H1 (cell line): ENCODE measurements around the gene TEAD1. TPM values are rescaled to one million over a fixed set of nuclear protein-coding genes. Genes with fewer than 3 reads are reported as not detected.

Experiments
- CTCF ChIA-PET: fragments of 300-600 bp; sonication (Branson Sonifier 250); formaldehyde crosslinking; loops from one replicate; lab custom pipeline; 2021; ENCODE audit not compliant: partially characterized antibody; lab: Charles Lee
- POLR2A ChIA-PET: fragments of 300-600 bp; sonication (Branson Sonifier 250); formaldehyde crosslinking; loops from one replicate; lab custom pipeline; 2021; ENCODE audit warnings: inconsistent platforms; ENCODE audit not compliant: partially characterized antibody; lab: Charles Lee
- DNase-seq, 2 experiments: peaks; one replicate each; pipeline versions ENCODE4 v3.0.0 to v3.0.0-alpha.2; 2010 to 2022; ENCODE audit warnings: low spot score in 2 of 2, low read depth in 1 of 2, mixed read lengths in 1 of 2
- FAIRE-seq: peaks from 2 replicates; lab custom pipeline; 2011; peaks lifted over from hg19 to GRCh38; lab: Jason Lieb, UNC
- H2AFZ ChIP-seq: 2 replicates; pipeline ENCODE4 v1.8.1; 2012; ENCODE audit warnings: low read length, inconsistent platforms
- H2AK5ac ChIP-seq: 2 replicates; pipeline ENCODE4 v1.6.1; 2013; ENCODE audit warnings: low read depth, low read length
- H2BK120ac ChIP-seq: replicated peaks from 2 replicates; pipeline ENCODE3; 2013; ENCODE audit warnings: low read depth, low read length, inconsistent platforms
- H2BK12ac ChIP-seq: 2 replicates; pipeline ENCODE4 v1.6.1; 2013; ENCODE audit warnings: low read depth, low read length
- H2BK15ac ChIP-seq: 2 replicates; pipeline ENCODE4 v1.6.1; 2013; ENCODE audit warnings: low read length
- H2BK20ac ChIP-seq: 2 replicates; pipeline ENCODE4 v1.6.1; 2013; ENCODE audit warnings: low read length
- H2BK5ac ChIP-seq: 2 replicates; pipeline ENCODE4 v1.6.1; 2013; ENCODE audit warnings: low read depth, low read length
- H3K14ac ChIP-seq: 2 replicates; pipeline ENCODE4 v1.6.1; 2013; ENCODE audit warnings: inconsistent platforms; ENCODE audit not compliant: insufficient read length
- H3K18ac ChIP-seq: 2 replicates; pipeline ENCODE4 v1.6.1; 2013; ENCODE audit warnings: low read length; ENCODE audit errors: extremely low read depth
- H3K23ac ChIP-seq: 2 replicates; pipeline ENCODE4 v1.6.1; 2013; ENCODE audit warnings: inconsistent platforms; ENCODE audit not compliant: insufficient read length
- H3K23me2 ChIP-seq: 2 replicates; pipeline ENCODE4 v1.6.1; 2013; ENCODE audit warnings: low read depth, low read length
- H3K27ac ChIP-seq: 2 replicates; pipeline ENCODE4 v1.6.1; 2011; ENCODE audit warnings: low read depth, low read length, inconsistent platforms
- H3K27me3 ChIP-seq, 4 experiments: replicated peaks in 1 of 4; 1 replicate in 1 of 4; 2 replicates in 3 of 4; pipeline versions ENCODE4 v1.6.1 to v1.8.1; 2011 to 2013; ENCODE audit warnings: low read length in 3 of 4, mild to moderate bottlenecking in 3 of 4, inconsistent platforms in 2 of 4, mixed read lengths in 2 of 4, moderate library complexity in 1 of 4; ENCODE audit not compliant: control insufficient read depth in 3 of 4, insufficient read depth in 3 of 4; ENCODE audit errors: extremely low read depth in 1 of 4
- H3K36me3 ChIP-seq, 4 experiments: 2 replicates each; pipeline versions ENCODE4 v1.6.1 to v1.8.1; 2011 to 2013; ENCODE audit warnings: mild to moderate bottlenecking in 4 of 4, low read length in 3 of 4, moderate library complexity in 2 of 4, control low read depth in 1 of 4, inconsistent platforms in 1 of 4; ENCODE audit not compliant: insufficient read depth in 4 of 4, control insufficient read depth in 2 of 4
- H3K4ac ChIP-seq: replicated peaks from 2 replicates; pipeline ENCODE3; 2013; ENCODE audit warnings: low read length, low read depth, mixed read lengths, inconsistent platforms; ENCODE audit not compliant: insufficient read length
- H3K4me1 ChIP-seq, 4 experiments: replicated peaks in 1 of 4; 1 replicate in 1 of 4; 2 replicates in 3 of 4; pipeline versions ENCODE4 v1.6.1 to v1.8.1; 2011 to 2013; ENCODE audit warnings: low read length in 3 of 4, inconsistent platforms in 2 of 4, mixed read lengths in 1 of 4; ENCODE audit not compliant: insufficient read depth in 4 of 4, control insufficient read depth in 3 of 4
- H3K4me2 ChIP-seq, 2 experiments: 2 replicates each; pipeline versions ENCODE4 v1.6.1 to v1.8.1; 2011 to 2013; ENCODE audit warnings: low read depth in 2 of 2, low read length in 2 of 2, control low read depth in 1 of 2, inconsistent platforms in 1 of 2, mild to moderate bottlenecking in 1 of 2; ENCODE audit not compliant: insufficient read depth in 1 of 2
- H3K4me3 ChIP-seq, 4 experiments: fragments of 200-600, 300-600 bp in 1 of 4; sonication (generic), shearing (Covaris generic), sonication (Bioruptor Twin) in 1 of 4; 2 replicates each; pipeline versions ENCODE4 v1.5.1 to v1.8.1; 2011 to 2016; ENCODE audit warnings: low read length in 4 of 4, low read depth in 3 of 4, control low read depth in 2 of 4, inconsistent platforms in 2 of 4, mild to moderate bottlenecking in 2 of 4, mixed read lengths in 1 of 4, moderate library complexity in 1 of 4; ENCODE audit not compliant: insufficient read depth in 2 of 4; ENCODE audit errors: extremely low read depth in 1 of 4
- H3K56ac ChIP-seq: replicated peaks from 2 replicates; pipeline ENCODE3; 2013; ENCODE audit warnings: low read depth, mild to moderate bottlenecking, mixed read lengths, low read length, inconsistent platforms; ENCODE audit not compliant: insufficient read length
- H3K79me1 ChIP-seq: 2 replicates; pipeline ENCODE4 v1.6.1; 2013; ENCODE audit warnings: low read depth, low read length, control low read depth
- H3K79me2 ChIP-seq, 2 experiments: 2 replicates each; pipeline versions ENCODE4 v1.6.1 to v1.8.1; 2012 to 2013; ENCODE audit warnings: low read length in 2 of 2, mild to moderate bottlenecking in 2 of 2, inconsistent platforms in 1 of 2; ENCODE audit not compliant: insufficient read depth in 2 of 2, control insufficient read depth in 1 of 2
- H3K9ac ChIP-seq, 4 experiments: replicated peaks in 1 of 4; 1 replicate in 1 of 4; 2 replicates in 3 of 4; pipeline versions ENCODE4 v1.6.1 to v1.8.1; 2011 to 2013; ENCODE audit warnings: low read depth in 3 of 4, low read length in 3 of 4, control low read depth in 2 of 4, mild to moderate bottlenecking in 2 of 4, moderate library complexity in 2 of 4, inconsistent platforms in 1 of 4; ENCODE audit errors: extremely low read depth in 1 of 4
- H3K9me3 ChIP-seq, 2 experiments: 2 replicates each; pipeline versions ENCODE4 v1.6.1 to v1.8.1; 2012 to 2013; ENCODE audit warnings: mild to moderate bottlenecking in 2 of 2, moderate library complexity in 2 of 2, control low read depth in 1 of 2, inconsistent platforms in 1 of 2, low read depth in 1 of 2, low read length in 1 of 2, mixed read lengths in 1 of 2; ENCODE audit not compliant: insufficient read depth in 2 of 2
- H4K20me1 ChIP-seq, 2 experiments: replicated peaks in 1 of 2; 2 replicates each; pipeline versions ENCODE3 to v1.8.1; 2011 to 2013; ENCODE audit warnings: inconsistent platforms in 2 of 2, low read length in 2 of 2, mild to moderate bottlenecking in 1 of 2; ENCODE audit not compliant: insufficient read depth in 2 of 2, control insufficient read depth in 1 of 2
- H4K5ac ChIP-seq: 2 replicates; pipeline ENCODE4 v1.6.1; 2013; ENCODE audit warnings: low read length, low read depth, mixed read lengths, inconsistent platforms; ENCODE audit not compliant: insufficient read length
- H4K8ac ChIP-seq: 2 replicates; pipeline ENCODE4 v1.8.0; 2013; ENCODE audit warnings: mild to moderate bottlenecking, moderate library complexity, low read length, inconsistent platforms; ENCODE audit not compliant: insufficient read depth; ENCODE audit errors: extremely low read depth
- H4K91ac ChIP-seq: replicated peaks from 2 replicates; pipeline ENCODE3; 2013; ENCODE audit warnings: low read length, mixed read lengths, inconsistent platforms; ENCODE audit not compliant: insufficient read length
- CBX5 ChIP-seq: fragments of 300-800, 300-1000 bp; sonication (generic); IDR thresholded peaks from 2 replicates; pipeline ENCODE4 v1.7.1; 2016; ENCODE audit warnings: antibody characterized with exemption, low read length, low read depth
- CHD1 ChIP-seq: IDR thresholded peaks from 2 replicates; pipeline ENCODE4 v1.6.1; 2012; ENCODE audit warnings: low read depth, low read length, improper control_type of control experiment
- POLR2AphosphoS5 ChIP-seq: IDR thresholded peaks from 2 replicates; pipeline ENCODE4 v1.6.1; 2011; ENCODE audit warnings: low read depth, low read length
- POU5F1 ChIP-seq: IDR thresholded peaks from 2 replicates; pipeline ENCODE4 v1.6.1; 2011; ENCODE audit warnings: low read depth, mild to moderate bottlenecking, low read length, moderate library complexity
- RAD21 ChIP-seq, 2 experiments: IDR thresholded peaks in 1 of 2; conservative IDR thresholded peaks in 1 of 2; 2 replicates each; pipeline ENCODE4 v1.6.1; 2011; ENCODE audit warnings: low read depth in 2 of 2, low read length in 2 of 2, improper control_type of control experiment in 1 of 2, inconsistent platforms in 1 of 2, mild to moderate bottlenecking in 1 of 2, moderate library complexity in 1 of 2
- RXRA ChIP-seq: IDR thresholded peaks from 2 replicates; pipeline ENCODE4 v1.6.1; 2011; ENCODE audit warnings: low read depth, mild to moderate bottlenecking, low read length, moderate library complexity; ENCODE audit not compliant: insufficient read depth
- SIRT6 ChIP-seq: IDR thresholded peaks from one replicate; pipeline ENCODE4 v1.7.1; 2012; ENCODE audit warnings: low read length, inconsistent platforms
- SUZ12 ChIP-seq: fragments of 200-600 bp; sonication (generic); IDR thresholded peaks from 2 replicates; pipeline ENCODE4 v1.6.1; 2012; ENCODE audit warnings: mild to moderate bottlenecking, inconsistent platforms, low read length, moderate library complexity, mixed read lengths
- USF2 ChIP-seq: IDR thresholded peaks from 2 replicates; pipeline ENCODE4 v1.6.1; 2011; ENCODE audit warnings: low read length, improper control_type of control experiment
- WGBS, 2 experiments: shearing (Covaris generic) in 1 of 2; methylation state at CpG; one replicate each; pipeline versions ENCODE4 v1.1.6 to v1.1.7; 2013 to 2015; ENCODE audit warnings: low lambda C conversion rate in 2 of 2, mixed read lengths in 2 of 2, inconsistent platforms in 1 of 2, low coverage in 1 of 2, missing lambda C conversion rate in 1 of 2; ENCODE audit not compliant: insufficient replicate concordance in 2 of 2, insufficient coverage in 1 of 2, insufficient read length in 1 of 2; ENCODE audit errors: extremely low coverage in 1 of 2, missing lambda C conversion rate in 1 of 2; 5-methylcytosine and 5-hydroxymethylcytosine counted together
- polyA plus RNA-seq, 7 experiments: library from polyadenylated mRNA; depleted of rRNA in 3 of 7; stranded (reverse) in 5 of 7; unstranded in 2 of 7; fragments of >200 nt in 5 of 7; fragments of 200-250 nt in 2 of 7; gene quantifications; 1 replicate in 5 of 7; 2 replicates in 1 of 7; 4 replicates in 1 of 7; pipeline versions ENCODE4 v1.2.1 to v1.2.3, GENCODE V29; 2011 to 2013; ENCODE audit warnings: missing spikeins in 2 of 7, mixed read lengths in 2 of 7
- total RNA-seq: library from RNA; stranded (reverse); fragmentation: NEBNext Ultra II Directional; extraction: Animal tissue kit (Norgen Biotek cat#: 25700); gene quantifications from 2 replicates; pipeline ENCODE4 v1.2.1, GENCODE V29; 2021
- TF ChIP-seq, protein P1 (sequence below), 3 experiments: IDR thresholded peaks; 1 replicate in 2 of 3; 2 replicates in 1 of 3; pipeline versions ENCODE4 v1.5.1 to v1.6.1; 2011; ENCODE audit warnings: low read length in 3 of 3, mild to moderate bottlenecking in 3 of 3, inconsistent platforms in 2 of 3, low read depth in 1 of 3, moderate library complexity in 1 of 3; ENCODE audit not compliant: insufficient read depth in 1 of 3; ENCODE audit errors: control extremely low read depth in 1 of 3

The TEAD1 gene
- total and polyA plus RNA-seq, 2 of the 8 experiments (the other 6 are each of a cell fraction or from before 2014, with no cell fraction given), result 15.6 to 67.4 TPM

DNA sequence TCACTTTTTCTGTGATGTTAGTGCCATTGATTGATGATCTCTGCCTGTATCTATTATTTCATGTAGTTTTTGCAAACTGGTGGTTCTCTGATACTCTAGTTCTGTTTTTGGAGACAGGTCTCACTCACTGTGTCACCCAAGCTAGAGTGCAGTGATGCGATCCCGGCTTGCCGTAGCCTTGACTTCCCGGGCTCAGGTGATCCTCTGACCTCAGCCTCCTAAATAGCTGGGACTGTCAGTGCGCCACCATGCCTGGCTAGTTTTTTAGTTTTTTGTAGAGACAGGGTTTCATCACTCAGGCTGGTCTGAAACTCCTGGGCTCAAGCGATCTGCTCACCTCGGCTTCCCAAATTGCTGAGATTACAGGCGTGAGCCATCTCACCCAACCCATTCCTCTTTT is 16.4 kb downstream of the TEAD1 start:
- no peak overlapping the region for H2BK20ac ChIP-seq
- no peaks in the 10 kb centered on the region for H3K9me3 ChIP-seq
- no peak overlapping the region for H2BK120ac ChIP-seq
- peaks cover 6 to 98% of the 10 kb centered on the region in 2 experiments for H3K79me2 ChIP-seq
- peak overlapping the region; percentile 20; the same call in 1 of the 2 replicates for H4K8ac ChIP-seq
- no peak overlapping the region for H2BK12ac ChIP-seq
- no peak overlapping the region for H2AFZ ChIP-seq
- H3K23ac ChIP-seq, result no peak overlapping the region
- FAIRE-seq, result no peak
- H3K56ac ChIP-seq, result no peak overlapping the region
- 89% methylated on average over 8 of the region's 8 CpGs; no CpG with 5 or more reads in 1 of the 2 experiments for WGBS, 2 experiments
- H3K4ac ChIP-seq, result no peak overlapping the region
- H3K36me3 ChIP-seq, result no peaks in the 10 kb centered on the region
- no peak overlapping the region for H4K91ac ChIP-seq
- ChIA-PET POLR2A (interaction anchor here (2.3 kb wide), 1 partner anchor 10 kb away, joined by 12 read pairs; no protein-coding TSS in a partner anchor), CTCF (interaction anchor here (0.9 to 3.4 kb wide), 3 partner anchors 10 to 116 kb away, joined by 3 to 15 read pairs (median 6); no protein-coding TSS in a partner anchor)
- H4K20me1 ChIP-seq, result peaks cover 46 to 53% of the 10 kb centered on the region in 2 experiments
- no peak overlapping the region for H3K27ac ChIP-seq
- no peak overlapping the region for H3K4me2 ChIP-seq
- peaks cover 26 to 55% (median 45%) of the 10 kb centered on the region in 4 experiments for H3K4me1 ChIP-seq
- H2AK5ac ChIP-seq, result peak overlapping the region; percentile 4; the same call in 1 of the 2 replicates
- no peak overlapping the region for H2BK15ac ChIP-seq
- peaks cover 0 to 7% (median 3%) of the 10 kb centered on the region in 4 experiments; a peak in 4 of 7 replicates for H3K27me3 ChIP-seq
- no peak overlapping the region for H3K14ac ChIP-seq
- no peak for DNase-seq
- no peak overlapping the region for H2BK5ac ChIP-seq
- no peak overlapping the region for H4K5ac ChIP-seq
- H3K4me3 ChIP-seq, result no peak overlapping the region
- peaks cover 12% of the 10 kb centered on the region for H3K79me1 ChIP-seq
- H3K9ac ChIP-seq, result no peak overlapping the region
- peaks cover 2% of the 10 kb centered on the region; the same call in 1 of the 2 replicates for H3K23me2 ChIP-seq
- no peak overlapping the region for H3K18ac ChIP-seq
- TF ChIP-seq POLR2AphosphoS5, result no peak
- TF ChIP-seq SUZ12, result no peak
- TF ChIP-seq RAD21 (IDR thresholded peaks at IDR 0.05 in 1 of 2, conservative IDR thresholded peaks at IDR 0.05 in 1 of 2; ENCODE audit: low read depth in 2 of 2, low read length in 2 of 2), result no peak
- TF ChIP-seq, protein P1, sequence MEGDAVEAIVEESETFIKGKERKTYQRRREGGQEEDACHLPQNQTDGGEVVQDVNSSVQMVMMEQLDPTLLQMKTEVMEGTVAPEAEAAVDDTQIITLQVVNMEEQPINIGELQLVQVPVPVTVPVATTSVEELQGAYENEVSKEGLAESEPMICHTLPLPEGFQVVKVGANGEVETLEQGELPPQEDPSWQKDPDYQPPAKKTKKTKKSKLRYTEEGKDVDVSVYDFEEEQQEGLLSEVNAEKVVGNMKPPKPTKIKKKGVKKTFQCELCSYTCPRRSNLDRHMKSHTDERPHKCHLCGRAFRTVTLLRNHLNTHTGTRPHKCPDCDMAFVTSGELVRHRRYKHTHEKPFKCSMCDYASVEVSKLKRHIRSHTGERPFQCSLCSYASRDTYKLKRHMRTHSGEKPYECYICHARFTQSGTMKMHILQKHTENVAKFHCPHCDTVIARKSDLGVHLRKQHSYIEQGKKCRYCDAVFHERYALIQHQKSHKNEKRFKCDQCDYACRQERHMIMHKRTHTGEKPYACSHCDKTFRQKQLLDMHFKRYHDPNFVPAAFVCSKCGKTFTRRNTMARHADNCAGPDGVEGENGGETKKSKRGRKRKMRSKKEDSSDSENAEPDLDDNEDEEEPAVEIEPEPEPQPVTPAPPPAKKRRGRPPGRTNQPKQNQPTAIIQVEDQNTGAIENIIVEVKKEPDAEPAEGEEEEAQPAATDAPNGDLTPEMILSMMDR (IDR thresholded peaks at IDR 0.05; ENCODE audit: control extremely low read depth in 1 of 3, insufficient read depth in 1 of 3, low read depth in 1 of 3, low read length in 3 of 3), result no peak
- TF ChIP-seq CHD1, result no peak
- TF ChIP-seq RXRA, result no peak
- TF ChIP-seq CBX5, result no peak
- TF ChIP-seq SIRT6, result no peak
- TF ChIP-seq POU5F1, result no peak
- no peak for TF ChIP-seq USF2
